ENCODE results near the gene GGT6. TPM values are rescaled to one million over a fixed set of nuclear protein-coding genes. Genes with fewer than 3 reads are reported as not detected.

GGT6 gene
- total RNA-seq, 1 donor from 2014 or later = 6.6 TPM

DNA sequence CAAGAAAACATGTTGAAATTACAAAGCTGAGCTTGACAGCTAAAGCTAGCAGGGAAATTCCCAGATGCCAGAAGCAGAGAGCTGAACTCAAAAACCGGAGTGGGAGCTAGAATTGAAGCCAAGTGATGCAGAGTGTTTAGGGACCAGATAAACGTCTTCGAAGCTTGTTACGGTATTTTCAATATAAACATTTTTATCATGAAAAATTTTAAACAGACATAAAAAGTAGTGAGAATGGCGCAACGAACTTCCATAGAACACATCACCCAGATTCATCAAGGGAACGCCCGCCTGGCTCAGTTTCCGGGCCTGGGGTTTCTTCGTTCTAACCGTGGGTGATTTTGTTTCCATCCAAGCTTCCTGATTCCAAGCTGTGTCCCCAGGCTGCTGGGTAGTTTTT is 43.6 kb downstream of the GGT6 start:
- Histone ChIP-seq H3K36me3 (ENCODE audit: control insufficient read depth, insufficient read depth, low read length) (no peaks in the 10 kb centered on the region), H3K4me3 (ENCODE audit: low read depth, low read length) (no peak overlapping the region), H3K27me3 (ENCODE audit: control insufficient read depth, insufficient read depth, low read length) (no peaks in the 10 kb centered on the region)
- FAIRE-seq (no peak), DNase-seq (ENCODE audit: low read depth) (no peak)
- TF ChIP-seq, protein P1, sequence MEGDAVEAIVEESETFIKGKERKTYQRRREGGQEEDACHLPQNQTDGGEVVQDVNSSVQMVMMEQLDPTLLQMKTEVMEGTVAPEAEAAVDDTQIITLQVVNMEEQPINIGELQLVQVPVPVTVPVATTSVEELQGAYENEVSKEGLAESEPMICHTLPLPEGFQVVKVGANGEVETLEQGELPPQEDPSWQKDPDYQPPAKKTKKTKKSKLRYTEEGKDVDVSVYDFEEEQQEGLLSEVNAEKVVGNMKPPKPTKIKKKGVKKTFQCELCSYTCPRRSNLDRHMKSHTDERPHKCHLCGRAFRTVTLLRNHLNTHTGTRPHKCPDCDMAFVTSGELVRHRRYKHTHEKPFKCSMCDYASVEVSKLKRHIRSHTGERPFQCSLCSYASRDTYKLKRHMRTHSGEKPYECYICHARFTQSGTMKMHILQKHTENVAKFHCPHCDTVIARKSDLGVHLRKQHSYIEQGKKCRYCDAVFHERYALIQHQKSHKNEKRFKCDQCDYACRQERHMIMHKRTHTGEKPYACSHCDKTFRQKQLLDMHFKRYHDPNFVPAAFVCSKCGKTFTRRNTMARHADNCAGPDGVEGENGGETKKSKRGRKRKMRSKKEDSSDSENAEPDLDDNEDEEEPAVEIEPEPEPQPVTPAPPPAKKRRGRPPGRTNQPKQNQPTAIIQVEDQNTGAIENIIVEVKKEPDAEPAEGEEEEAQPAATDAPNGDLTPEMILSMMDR (IDR thresholded peaks at IDR 0.05; ENCODE audit: insufficient read depth, low read length, severe bottlenecking) = no peak

DNA sequence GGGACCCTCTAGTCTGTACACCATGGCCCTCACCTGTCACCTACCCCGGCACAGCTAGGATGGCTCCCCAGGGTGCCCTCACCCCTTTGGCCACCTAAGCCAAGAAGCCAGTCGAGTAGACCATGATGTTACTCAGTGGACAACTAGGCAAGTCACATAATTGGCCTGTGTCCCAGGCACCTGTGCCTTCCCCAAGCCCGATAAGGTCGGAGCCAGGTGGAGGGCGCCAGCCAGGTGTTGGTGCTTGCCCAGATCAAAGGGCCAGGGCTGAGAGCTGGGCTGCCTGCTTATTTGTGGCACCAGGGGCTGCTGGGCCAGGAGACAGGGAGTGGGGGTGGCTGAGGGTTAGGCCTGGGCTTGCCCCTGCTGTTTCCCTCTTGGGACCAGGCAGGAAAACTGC is 44.9 kb downstream of the GGT6 start:
- no peak for DNase-seq (ENCODE audit: low read depth)
- TF ChIP-seq, protein P1 (IDR thresholded peaks at IDR 0.05; ENCODE audit: insufficient read depth, low read length, severe bottlenecking) = no peak
- Histone ChIP-seq H3K36me3 (ENCODE audit: control insufficient read depth, insufficient read depth, low read length) (no peaks in the 10 kb centered on the region), H3K27me3 (ENCODE audit: control insufficient read depth, insufficient read depth, low read length) (no peaks in the 10 kb centered on the region), H3K4me3 (ENCODE audit: low read depth, low read length) (no peak overlapping the region)
- no peak for FAIRE-seq

DNA sequence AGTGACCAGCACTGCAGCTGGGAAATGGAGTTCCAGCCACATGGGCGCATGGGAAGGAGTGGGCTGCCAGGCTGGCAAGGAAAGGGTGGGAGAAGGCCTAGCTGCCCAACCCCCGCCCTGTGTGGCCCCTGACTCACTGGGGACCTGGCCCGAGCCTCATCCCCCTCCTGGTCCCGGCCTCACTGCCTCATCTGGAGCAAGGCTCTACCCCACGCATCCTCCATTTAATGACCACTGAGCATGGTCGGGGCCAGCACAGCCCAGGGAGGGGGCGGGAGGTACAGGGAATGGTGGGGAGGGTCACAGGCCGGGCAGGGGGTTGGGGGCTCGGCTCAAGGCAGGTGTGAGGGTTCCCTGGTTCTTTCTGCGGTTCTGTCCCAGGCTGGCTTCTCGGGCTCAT is 45.6 kb downstream of the GGT6 start:
- TF ChIP-seq, protein P1 (IDR thresholded peaks at IDR 0.05; ENCODE audit: insufficient read depth, low read length, severe bottlenecking) = no peak
- Histone ChIP-seq H3K36me3 (ENCODE audit: control insufficient read depth, insufficient read depth, low read length) (no peaks in the 10 kb centered on the region), H3K4me3 (ENCODE audit: low read depth, low read length) (no peak overlapping the region), H3K27me3 (ENCODE audit: control insufficient read depth, insufficient read depth, low read length) (peaks cover 2% of the 10 kb centered on the region)
- FAIRE-seq (no peak), DNase-seq (ENCODE audit: low read depth) (no peak)

DNA sequence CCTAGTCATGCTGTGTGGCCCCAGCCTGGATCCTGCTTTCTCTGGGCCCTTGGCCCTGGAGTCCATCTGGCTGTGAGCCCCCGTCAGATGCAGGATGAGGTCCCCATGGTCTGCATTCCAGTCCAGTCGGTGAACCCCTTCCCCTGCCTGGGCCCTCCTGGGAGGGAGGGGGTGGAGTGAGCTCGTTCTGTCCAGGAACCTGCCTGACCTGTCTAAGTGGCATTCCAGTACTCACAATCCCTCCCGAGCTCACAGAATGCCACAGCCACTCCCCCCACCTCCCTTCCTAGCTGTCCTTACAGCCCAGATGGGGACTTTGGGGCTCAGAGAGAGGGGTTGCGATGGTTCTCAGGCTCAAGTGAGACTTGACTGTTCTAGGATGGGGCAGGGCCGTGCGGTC is 46.2 kb downstream of the GGT6 start:
- FAIRE-seq (no peak), DNase-seq (ENCODE audit: low read depth) (no peak)
- TF ChIP-seq, protein P1 (IDR thresholded peaks at IDR 0.05; ENCODE audit: insufficient read depth, low read length, severe bottlenecking) = no peak
- H3K36me3 ChIP-seq (ENCODE audit: control insufficient read depth, insufficient read depth, low read length) = no peaks in the 10 kb centered on the region
- peaks cover 2% of the 10 kb centered on the region for H3K27me3 ChIP-seq (ENCODE audit: control insufficient read depth, insufficient read depth, low read length)
- H3K4me3 ChIP-seq (ENCODE audit: low read depth, low read length) = no peak overlapping the region

DNA sequence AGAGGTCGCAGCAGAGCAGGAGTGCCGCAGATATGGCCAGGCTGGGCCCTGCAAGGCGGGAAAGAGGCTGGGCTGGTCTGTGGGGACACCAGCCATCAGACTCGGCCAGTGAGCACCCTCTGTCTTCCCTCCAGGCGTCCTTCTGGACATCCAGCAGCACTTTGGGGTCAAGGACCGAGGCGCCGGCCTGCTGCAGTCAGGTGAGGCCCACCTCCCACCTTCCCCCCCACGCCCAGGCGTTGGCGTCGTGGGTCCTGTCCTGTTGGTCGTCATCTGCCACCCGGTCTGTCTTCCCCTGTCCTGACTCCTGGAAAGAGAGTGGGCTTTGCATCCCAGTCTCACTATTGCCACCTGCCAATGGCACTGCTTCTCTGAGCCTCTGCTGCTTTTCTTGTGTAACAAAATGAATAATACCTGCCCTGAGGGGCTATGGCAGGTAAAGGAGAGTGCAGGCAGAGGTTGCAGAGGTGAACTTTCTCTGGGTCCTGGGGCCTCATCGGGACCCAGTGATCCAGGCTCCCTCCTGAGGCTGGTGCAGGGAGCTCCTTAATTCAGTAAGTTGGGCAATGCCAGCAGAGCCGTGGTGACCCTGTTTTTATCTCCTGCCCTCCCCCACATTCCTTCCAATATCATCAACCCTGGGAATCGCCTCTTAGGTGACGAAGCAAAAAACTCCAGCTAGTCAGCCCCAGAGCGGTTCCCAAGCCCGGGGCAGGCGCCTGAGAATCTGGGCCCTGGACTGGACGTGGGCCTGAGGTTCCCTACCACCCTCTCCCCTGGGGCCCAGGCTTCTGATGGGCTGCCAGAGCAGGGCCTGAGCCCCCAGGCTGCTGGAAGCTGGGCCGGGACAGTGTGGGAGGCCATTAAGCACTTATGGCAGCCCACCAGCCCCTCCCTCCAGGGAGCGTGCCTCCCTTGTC is 47.0 kb downstream of the GGT6 start:
- DNase-seq (ENCODE audit: low read depth) (peak; percentile 29), FAIRE-seq (no peak)
- Histone ChIP-seq H3K27me3 (ENCODE audit: control insufficient read depth, insufficient read depth, low read length) (peaks cover 2% of the 10 kb centered on the region), H3K36me3 (ENCODE audit: control insufficient read depth, insufficient read depth, low read length) (no peaks in the 10 kb centered on the region), H3K4me3 (ENCODE audit: low read depth, low read length) (no peak overlapping the region)
- TF ChIP-seq, protein P1 (IDR thresholded peaks at IDR 0.05; ENCODE audit: insufficient read depth, low read length, severe bottlenecking) = no peak
